GM19025 (cell line): ENCODE data around the gene RPS18.
A peak's percentile ranks its signal among the peaks of the same experiment; 100 is the strongest.
"Not testable (repeated sequence)": the region's sequence is repeated elsewhere in the genome, so short reads cannot be mapped to it uniquely, and the experiment has no call there.

Experiments used
- ATAC-seq: cut with Tn5 transposase; IDR thresholded peaks from one replicate; pipeline ENCODE4 v1.9.1; 2021; ENCODE audit warnings: mild to moderate bottlenecking, low read depth, moderate library complexity; ENCODE audit not compliant: unreplicated experiment

Gene RPS18

GRCh38 chr6:33271468-33272274 lies at the start of gene RPS18, which contains the start of gene VPS52:
Gene RPS18 (plus strand): TSS chr6:33272075. CDS start chr6:33272120, 45 bp downstream.
Gene VPS52 (minus strand): TSS chr6:33271876. CDS start chr6:33271675, 201 bp downstream.
- ATAC-seq = peak; percentile 63

- ATAC-seq = not testable (repeated sequence)
Measured at GRCh38 chr6:33226503-33227120, 45.3 kb upstream of the RPS18 start.

GRCh38 chr6:33235221-33235634 lies 36.6 kb upstream of the RPS18 start:
- no peak for ATAC-seq

- ATAC-seq = no peak
Measured at GRCh38 chr6:33236328-33236727, 35.5 kb upstream of the RPS18 start.

GRCh38 chr6:33236852-33237251 lies 35.0 kb upstream of the RPS18 start:
- no peak for ATAC-seq

- ATAC-seq = no peak
Measured at GRCh38 chr6:33237741-33238140, 34.1 kb upstream of the RPS18 start.

GRCh38 chr6:33241968-33242367 lies 29.9 kb upstream of the RPS18 start:
- no peak for ATAC-seq

GRCh38 chr6:33243476-33243875 lies 28.4 kb upstream of the RPS18 start:
- ATAC-seq = no peak

- no peak for ATAC-seq
Measured at GRCh38 chr6:33247977-33248642, 23.8 kb upstream of the RPS18 start.

- no peak for ATAC-seq
Measured at GRCh38 chr6:33248643-33248931, 23.3 kb upstream of the RPS18 start.

GRCh38 chr6:33248932-33249731 lies 22.7 kb upstream of the RPS18 start:
- peak; percentile 92 for ATAC-seq

- ATAC-seq = no peak
Measured at GRCh38 chr6:33249732-33250630, 21.9 kb upstream of the RPS18 start.

GRCh38 chr6:33250731-33251130 lies 21.1 kb upstream of the RPS18 start:
- no peak for ATAC-seq

GRCh38 chr6:33251395-33252012 lies 20.4 kb upstream of the RPS18 start:
- ATAC-seq = no peak

GRCh38 chr6:33252759-33253158 lies 19.1 kb upstream of the RPS18 start:
- ATAC-seq = no peak

GRCh38 chr6:33254591-33254990 lies 17.3 kb upstream of the RPS18 start:
- ATAC-seq = no peak

GRCh38 chr6:33259032-33259431 lies 12.8 kb upstream of the RPS18 start:
- no peak for ATAC-seq

- ATAC-seq = not testable (repeated sequence)
Measured at GRCh38 chr6:33262490-33262889, 9.4 kb upstream of the RPS18 start.

GRCh38 chr6:33264015-33264414 lies 7.9 kb upstream of the RPS18 start:
- no peak for ATAC-seq
